Stimulated activated effector memory CD8-positive, alpha-beta T cell treated with anti-CD3 and anti-CD28 coated beads, Interleukin-12 subunit alpha, Interleukin-12 subunit beta, amount 100 ng/mL, for 72 hours (primary cell): ENCODE results near the gene SLIT3.

Source experiments
- ATAC-seq: fragments of 150-1000 bp; cut with Tn5 transposase; 2 replicates; pipeline ENCODE4 v1.10.0; 2021
- DNase-seq, 2 donors: peaks; one replicate each; pipeline ENCODE4 v3.0.0; 2021 to 2022; ENCODE audit warnings: low spot score in 2 of 2
- H3K27ac Mint-ChIP-seq: one replicate; pipeline ENCODE4 v1.8.0; 2022; ENCODE audit warnings: mild to moderate bottlenecking, mixed read lengths
- H3K36me3 Mint-ChIP-seq: one replicate; pipeline ENCODE4 v1.8.0; 2022; ENCODE audit warnings: mild to moderate bottlenecking, mixed read lengths
- H3K4me1 Mint-ChIP-seq: one replicate; pipeline ENCODE4 v1.8.0; 2022; ENCODE audit warnings: mixed read lengths
- H3K4me3 Mint-ChIP-seq: one replicate; pipeline ENCODE4 v1.8.0; 2022; ENCODE audit warnings: mild to moderate bottlenecking, mixed read lengths
- H3K9me3 Mint-ChIP-seq: one replicate; pipeline ENCODE4 v1.8.0; 2022; ENCODE audit warnings: mixed read lengths

Gene SLIT3

DNA sequence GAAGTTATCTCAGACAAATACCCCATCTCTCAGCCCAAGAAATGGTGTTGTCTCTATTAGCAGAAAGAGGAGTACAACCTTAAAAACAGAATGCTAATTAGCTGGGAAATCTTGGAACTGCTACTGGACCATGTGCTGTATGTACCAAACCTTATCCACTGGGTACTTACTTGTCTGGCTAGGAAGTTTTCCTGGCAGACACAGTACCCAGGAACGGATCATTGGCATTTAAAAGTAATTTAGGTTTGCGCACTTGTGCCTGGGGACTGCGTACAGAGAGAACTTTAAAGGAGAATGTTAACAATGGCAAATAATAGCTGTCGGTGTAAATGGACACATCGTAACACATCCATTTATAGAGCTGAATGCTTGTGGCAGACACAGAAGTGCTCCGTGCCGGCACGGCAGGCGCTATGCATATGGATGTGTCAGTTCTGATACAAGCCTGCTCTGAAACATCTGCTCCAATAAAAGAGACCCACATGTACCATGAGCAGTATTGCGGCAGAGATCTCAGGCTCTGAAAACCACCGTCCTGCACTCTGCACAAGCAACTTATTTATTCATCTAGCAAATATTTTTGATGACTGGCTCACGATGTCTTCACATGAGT, 431.2 kb downstream of the SLIT3 start:
- DNase-seq = no peak
- ATAC-seq = no peak
- no peaks in the 10 kb centered on the region for H3K4me1 Mint-ChIP-seq
- H3K4me3 Mint-ChIP-seq = no peak overlapping the region
- no peaks in the 10 kb centered on the region for H3K9me3 Mint-ChIP-seq
- no peaks in the 10 kb centered on the region for H3K36me3 Mint-ChIP-seq
- H3K27ac Mint-ChIP-seq = no peak overlapping the region

DNA sequence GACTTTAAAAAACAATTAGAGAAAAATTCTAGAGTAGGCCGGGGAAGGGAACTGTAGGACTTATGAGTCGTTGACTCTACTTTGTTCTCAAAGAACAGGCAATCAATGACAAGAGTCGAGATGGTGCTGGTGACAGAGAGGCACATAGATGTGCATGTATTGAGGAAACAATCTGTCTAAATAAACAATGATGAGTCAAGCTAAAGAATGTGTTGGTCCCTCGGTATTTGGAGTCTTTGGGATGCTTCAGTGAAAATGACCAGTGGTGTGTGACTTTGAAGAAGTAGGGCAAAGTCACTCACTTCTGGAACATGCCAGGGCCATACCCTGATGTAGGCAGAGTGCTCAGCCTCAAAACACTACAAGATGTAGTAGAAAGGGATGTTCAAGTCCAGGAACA, 433.7 kb downstream of the SLIT3 start:
- Mint-ChIP-seq H3K27ac (no peak overlapping the region), H3K9me3 (no peaks in the 10 kb centered on the region)
- ATAC-seq = no peak

DNA sequence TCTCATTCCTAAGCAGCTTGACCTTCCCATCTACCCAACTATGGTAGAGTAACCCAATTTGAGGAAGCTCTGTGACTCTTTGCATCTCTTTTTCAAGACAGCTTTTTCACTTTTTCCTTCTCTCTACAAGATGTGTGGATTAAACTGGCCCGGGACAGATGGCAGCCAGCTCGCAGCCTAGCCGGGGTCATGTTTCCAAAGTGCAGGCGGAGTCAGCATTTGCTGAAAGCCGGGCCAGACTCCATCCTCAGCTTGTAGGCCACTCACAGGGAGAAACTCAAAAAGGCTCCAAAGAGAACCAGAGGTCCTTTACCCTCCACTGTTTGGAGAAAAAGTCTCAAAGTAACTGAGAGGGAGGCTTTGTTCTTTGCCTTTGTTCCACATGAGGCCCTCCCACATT, 435.0 kb downstream of the SLIT3 start:
- Mint-ChIP-seq H3K27ac (no peak overlapping the region), H3K36me3 (no peaks in the 10 kb centered on the region), H3K9me3 (no peaks in the 10 kb centered on the region), H3K4me1 (no peaks in the 10 kb centered on the region), H3K4me3 (no peak overlapping the region)
- DNase-seq (no peak), ATAC-seq (no peak)

More for the DNA sequence above, 433.7 kb downstream of the SLIT3 start:
- Mint-ChIP-seq H3K4me1 (no peaks in the 10 kb centered on the region), H3K36me3 (no peaks in the 10 kb centered on the region), H3K4me3 (no peak overlapping the region)
- no peak for DNase-seq

DNA sequence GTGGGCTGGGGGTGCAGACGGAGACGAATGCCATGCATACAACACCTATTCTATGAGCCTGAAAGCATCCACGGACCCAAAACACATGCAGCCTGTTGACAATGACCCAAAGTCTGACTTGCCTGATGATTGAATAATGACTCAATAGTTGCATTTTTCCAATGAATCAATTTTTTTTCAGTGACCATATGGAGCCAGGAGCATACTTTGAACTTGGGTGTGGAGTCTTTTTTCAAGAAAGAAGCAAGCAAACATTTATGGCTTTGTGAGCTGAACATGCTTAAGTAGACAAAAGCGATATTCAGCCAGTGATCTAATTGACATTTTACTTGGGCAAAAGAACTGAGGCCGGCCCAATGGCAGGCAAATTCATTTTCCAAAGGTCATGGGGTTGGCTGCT, 437.9 kb downstream of the SLIT3 start:
- Mint-ChIP-seq H3K4me3 (no peak overlapping the region), H3K36me3 (no peaks in the 10 kb centered on the region), H3K9me3 (no peaks in the 10 kb centered on the region), H3K4me1 (no peaks in the 10 kb centered on the region), H3K27ac (no peak overlapping the region)
- ATAC-seq (no peak), DNase-seq (no peak)

- Mint-ChIP-seq H3K27ac (no peak overlapping the region), H3K36me3 (no peaks in the 10 kb centered on the region), H3K9me3 (no peaks in the 10 kb centered on the region), H3K4me1 (no peaks in the 10 kb centered on the region), H3K4me3 (no peak overlapping the region)
- no peak for DNase-seq
- ATAC-seq = no peak
These were observed 440.4 kb downstream of the SLIT3 start for GRCh38 chr5:168860503-168860902.

GRCh38 chr5:168860081-168860480, 440.9 kb downstream of the SLIT3 start:
- no peaks in the 10 kb centered on the region for H3K4me1 Mint-ChIP-seq
- no peak overlapping the region for H3K27ac Mint-ChIP-seq
- no peaks in the 10 kb centered on the region for H3K9me3 Mint-ChIP-seq
- H3K4me3 Mint-ChIP-seq = no peak overlapping the region
- DNase-seq (no peak), ATAC-seq (no peak)
- H3K36me3 Mint-ChIP-seq = no peaks in the 10 kb centered on the region

- H3K36me3 Mint-ChIP-seq = no peaks in the 10 kb centered on the region
- no peak overlapping the region for H3K27ac Mint-ChIP-seq
- no peaks in the 10 kb centered on the region for H3K9me3 Mint-ChIP-seq
- H3K4me1 Mint-ChIP-seq = no peaks in the 10 kb centered on the region
- no peak overlapping the region for H3K4me3 Mint-ChIP-seq
- ATAC-seq (no peak), DNase-seq (no peak)
These were observed 441.5 kb downstream of the SLIT3 start for GRCh38 chr5:168859471-168859870.

DNA sequence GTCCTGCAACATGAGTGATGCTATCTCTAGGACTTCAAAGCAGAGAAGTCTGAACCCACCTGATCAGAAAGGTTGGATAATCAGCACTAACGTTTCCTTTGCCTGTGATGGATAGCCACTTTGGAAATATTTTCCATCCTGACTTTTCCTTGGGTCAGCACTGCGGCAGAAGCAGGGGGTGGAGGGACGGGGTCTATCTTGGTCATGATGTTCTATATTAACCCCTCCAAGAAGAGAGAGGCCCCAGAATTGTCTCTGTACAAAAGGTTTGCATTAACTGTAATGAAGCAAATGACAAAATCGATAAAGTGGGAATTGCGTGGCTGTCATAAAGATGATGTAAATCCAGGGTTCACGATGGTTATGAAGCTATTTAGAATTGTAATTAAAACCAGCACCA, 441.9 kb downstream of the SLIT3 start:
- no peaks in the 10 kb centered on the region for H3K4me1 Mint-ChIP-seq
- H3K27ac Mint-ChIP-seq = no peak overlapping the region
- no peaks in the 10 kb centered on the region for H3K9me3 Mint-ChIP-seq
- DNase-seq = no peak
- H3K36me3 Mint-ChIP-seq = no peaks in the 10 kb centered on the region
- H3K4me3 Mint-ChIP-seq = no peak overlapping the region
- no peak for ATAC-seq

- H3K4me1 Mint-ChIP-seq = no peaks in the 10 kb centered on the region
- H3K27ac Mint-ChIP-seq = no peak overlapping the region
- H3K9me3 Mint-ChIP-seq = no peaks in the 10 kb centered on the region
- ATAC-seq (no peak), DNase-seq (no peak)
- no peak overlapping the region for H3K4me3 Mint-ChIP-seq
- no peaks in the 10 kb centered on the region for H3K36me3 Mint-ChIP-seq
These were observed 442.6 kb downstream of the SLIT3 start for GRCh38 chr5:168858371-168858770.

DNA sequence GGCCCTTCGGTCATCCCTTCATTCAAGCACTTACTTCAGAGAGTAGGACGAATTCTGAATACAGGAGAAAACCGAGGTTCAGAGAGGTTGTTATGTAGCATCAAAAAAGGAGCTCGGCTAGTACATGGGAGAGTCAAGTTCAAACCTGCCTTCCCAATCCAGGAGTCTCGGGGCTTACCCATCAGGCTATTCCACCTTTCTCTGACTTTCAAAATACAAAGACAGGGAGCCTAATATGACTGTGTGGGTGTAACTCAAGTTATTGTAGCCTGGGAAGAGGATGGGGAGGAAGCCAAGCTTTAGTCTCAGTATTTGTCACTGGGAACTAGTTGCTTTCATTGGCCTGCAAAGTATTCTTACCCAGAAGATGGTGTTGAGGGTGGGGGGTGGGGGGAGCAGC, 447.0 kb downstream of the SLIT3 start:
- ATAC-seq (no peak), DNase-seq (no peak)
- H3K27ac Mint-ChIP-seq = no peak overlapping the region
- no peaks in the 10 kb centered on the region for H3K36me3 Mint-ChIP-seq
- peaks cover 12% of the 10 kb centered on the region for H3K4me1 Mint-ChIP-seq
- no peaks in the 10 kb centered on the region for H3K9me3 Mint-ChIP-seq
- H3K4me3 Mint-ChIP-seq = no peak overlapping the region

GRCh38 chr5:168852329-168852728, 448.6 kb downstream of the SLIT3 start:
- ATAC-seq = no peak
- H3K36me3 Mint-ChIP-seq = no peaks in the 10 kb centered on the region
- DNase-seq = no peak
- H3K4me3 Mint-ChIP-seq = peak overlapping the region; percentile 15
- no peaks in the 10 kb centered on the region for H3K9me3 Mint-ChIP-seq
- H3K27ac Mint-ChIP-seq = peak overlapping the region; percentile 26
- H3K4me1 Mint-ChIP-seq = peaks cover 12% of the 10 kb centered on the region

DNA sequence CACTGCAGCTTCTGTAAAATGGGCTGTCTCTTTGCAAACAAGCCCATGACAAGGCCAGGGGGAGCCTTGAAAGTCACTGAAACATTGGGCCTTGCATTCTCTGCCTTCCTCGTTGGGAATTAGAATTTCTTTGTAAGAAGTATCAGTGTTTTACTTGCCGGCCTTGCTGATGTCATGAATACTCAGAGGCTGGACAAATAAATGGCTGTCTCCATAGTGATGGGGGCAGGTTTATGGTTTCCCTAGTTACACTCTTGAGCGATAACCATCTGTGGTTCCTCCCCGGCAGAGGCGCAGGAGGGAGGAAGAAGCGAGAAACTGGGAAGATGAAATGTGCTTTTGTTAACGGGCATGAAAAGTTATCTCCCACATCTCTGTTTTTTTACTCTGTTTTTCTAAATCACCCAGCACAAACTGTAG, 449.0 kb downstream of the SLIT3 start:
- peak; percentile 74 for ATAC-seq
- Mint-ChIP-seq H3K4me3 (peak overlapping the region; percentile 15), H3K4me1 (peaks cover 12% of the 10 kb centered on the region), H3K27ac (peak overlapping the region; percentile 26), H3K36me3 (no peaks in the 10 kb centered on the region), H3K9me3 (no peaks in the 10 kb centered on the region)
- no peak for DNase-seq

GRCh38 chr5:168850683-168851082, 450.3 kb downstream of the SLIT3 start:
- DNase-seq (no peak), ATAC-seq (no peak)
- Mint-ChIP-seq H3K9me3 (no peaks in the 10 kb centered on the region), H3K27ac (no peak overlapping the region), H3K4me3 (no peak overlapping the region), H3K36me3 (no peaks in the 10 kb centered on the region), H3K4me1 (peaks cover 12% of the 10 kb centered on the region)

GRCh38 chr5:168848569-168848968, 452.4 kb downstream of the SLIT3 start:
- H3K4me1 Mint-ChIP-seq = peaks cover 12% of the 10 kb centered on the region

GRCh38 chr5:168847511-168848073, 453.3 kb downstream of the SLIT3 start:
- no peak for ATAC-seq
- Mint-ChIP-seq H3K36me3 (no peaks in the 10 kb centered on the region), H3K4me3 (no peak overlapping the region), H3K27ac (no peak overlapping the region), H3K4me1 (peaks cover 12% of the 10 kb centered on the region), H3K9me3 (no peaks in the 10 kb centered on the region)
- DNase-seq = no peak

More at GRCh38 chr5:168848569-168848968, 452.4 kb downstream of the SLIT3 start:
- DNase-seq = no peak
- ATAC-seq = no peak
- Mint-ChIP-seq H3K4me3 (no peak overlapping the region), H3K27ac (no peak overlapping the region), H3K9me3 (no peaks in the 10 kb centered on the region), H3K36me3 (no peaks in the 10 kb centered on the region)

- no peaks in the 10 kb centered on the region for H3K4me1 Mint-ChIP-seq
- no peak for ATAC-seq
- H3K4me3 Mint-ChIP-seq = no peak overlapping the region
- no peaks in the 10 kb centered on the region for H3K36me3 Mint-ChIP-seq
- no peak for DNase-seq
- no peaks in the 10 kb centered on the region for H3K9me3 Mint-ChIP-seq
- no peak overlapping the region for H3K27ac Mint-ChIP-seq
These were observed 456.0 kb downstream of the SLIT3 start for GRCh38 chr5:168844922-168845296.
